GM19240 (cell line): ENCODE measurements around the gene KIF26B.

Experiments used
- DNase-seq: peaks from one replicate; pipeline ENCODE4 v3.0.0; 2011; ENCODE audit warnings: low spot score; ENCODE audit not compliant: insufficient read length

Gene KIF26B

GRCh38 chr1:245172026-245172425 is 17.2 kb downstream of the KIF26B start:
- no peak for DNase-seq

DNA sequence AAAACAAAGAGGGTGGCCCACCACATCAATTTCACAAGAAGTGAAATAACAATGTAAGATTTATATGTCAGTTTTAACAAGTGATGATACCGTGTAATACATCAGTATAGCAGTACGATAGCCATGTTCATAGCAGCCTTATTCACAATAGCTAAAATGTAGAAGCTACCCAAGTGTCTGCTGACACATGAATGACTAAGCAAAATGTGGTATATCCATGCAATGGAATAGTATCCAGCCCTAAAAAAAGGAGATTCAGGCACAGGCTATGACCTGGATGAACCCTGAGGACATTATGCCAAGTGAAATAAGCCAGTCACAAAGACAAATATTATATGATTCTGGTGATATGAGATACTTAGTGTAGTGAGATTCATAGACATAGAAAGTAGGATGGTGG is 18.0 kb downstream of the KIF26B start:
- no peak for DNase-seq

GRCh38 chr1:245173446-245174211 is 18.8 kb downstream of the KIF26B start:
- DNase-seq, result no peak

- DNase-seq, result no peak
These were observed 22.5 kb downstream of the KIF26B start for GRCh38 chr1:245177071-245177900.

DNA sequence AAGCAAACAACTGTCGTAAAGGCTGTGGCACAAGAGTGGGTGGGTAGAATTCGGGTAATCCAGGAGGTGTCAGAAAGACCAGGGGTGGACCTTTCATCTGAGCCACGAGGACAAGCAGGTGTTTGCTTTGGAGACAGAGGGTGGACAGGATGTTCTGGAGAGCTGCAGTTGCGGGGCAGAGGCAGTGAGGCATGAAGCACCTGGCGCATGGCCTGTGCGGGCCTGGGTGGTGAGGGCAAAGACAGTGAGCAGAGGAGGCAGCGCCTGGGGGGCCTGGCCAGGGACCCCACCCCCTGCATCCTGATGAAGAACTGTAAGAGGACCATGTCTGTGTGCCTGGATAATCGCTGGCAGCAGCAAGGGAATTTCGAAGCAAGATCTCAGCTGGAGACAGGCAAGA is 24.9 kb downstream of the KIF26B start:
- DNase-seq, result no peak

DNA sequence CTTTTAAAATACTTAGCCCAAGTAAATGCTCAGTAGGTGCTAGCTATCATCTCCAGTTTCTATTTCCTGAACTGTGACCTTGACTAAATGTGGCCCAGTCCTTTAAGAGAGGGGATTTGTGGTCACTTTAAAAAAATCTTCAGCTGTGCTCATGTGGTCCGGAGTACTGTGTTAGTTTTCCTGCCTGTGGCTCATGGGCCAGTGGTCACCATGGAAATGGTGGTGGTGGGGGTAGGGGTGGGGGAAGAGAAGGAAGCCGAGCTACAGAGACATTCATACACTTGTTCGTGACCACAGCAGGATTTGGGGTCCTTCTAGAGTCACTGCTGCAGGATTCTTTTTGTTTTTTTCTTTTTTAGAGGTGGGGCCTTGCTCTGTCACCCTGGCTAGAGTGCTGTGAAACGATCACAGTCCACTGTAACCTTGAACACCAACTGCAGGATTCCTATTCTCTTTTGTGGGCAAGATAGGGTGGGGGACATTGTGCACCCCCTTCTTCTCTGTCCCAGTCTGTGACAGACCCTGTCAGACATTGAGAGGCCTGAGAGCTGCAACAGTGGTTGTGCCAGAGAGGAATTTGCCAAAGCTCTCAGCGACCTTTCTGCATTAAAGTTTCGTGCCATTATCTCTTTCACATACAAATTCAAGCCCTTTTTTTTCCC is 25.8 kb downstream of the KIF26B start:
- no peak for DNase-seq

DNA sequence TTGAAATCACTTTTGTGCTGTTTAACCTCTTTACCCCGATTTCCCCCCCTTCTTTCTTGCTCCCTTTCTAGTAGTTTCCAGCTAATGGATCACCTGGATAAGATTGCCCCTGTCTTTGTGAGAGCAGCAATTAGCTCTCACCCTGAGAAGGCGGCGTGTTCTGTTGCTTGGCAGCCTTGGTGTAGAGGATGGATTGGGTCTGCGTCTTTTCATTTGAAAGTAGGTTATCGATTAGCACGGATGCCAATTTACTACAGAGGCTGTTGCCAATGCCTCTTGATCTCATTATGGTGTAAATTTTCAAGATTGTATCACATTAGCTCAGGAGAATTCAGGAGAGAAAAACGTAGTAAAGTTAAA is 26.4 kb downstream of the KIF26B start:
- DNase-seq, result no peak

DNA sequence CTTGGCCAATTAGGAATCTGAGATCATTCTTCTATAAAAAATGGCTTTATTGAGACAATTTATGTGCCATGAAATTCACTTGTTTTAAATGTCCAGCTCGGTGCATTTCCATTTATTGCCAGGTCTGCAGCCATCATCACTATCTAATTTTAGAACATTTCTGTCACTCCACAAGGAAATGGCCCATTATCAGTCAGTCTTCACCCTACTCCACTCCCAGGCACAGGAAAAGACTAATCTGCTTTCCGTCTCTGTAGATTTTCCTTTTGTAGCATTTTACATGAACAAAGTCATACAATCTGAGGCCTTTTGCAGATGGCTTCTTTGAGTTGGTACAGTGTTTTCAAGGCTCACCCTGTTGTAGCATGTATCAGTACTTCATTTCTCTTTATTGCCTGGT is 27.2 kb downstream of the KIF26B start:
- DNase-seq, result no peak

- DNase-seq, result no peak
These were observed 28.6 kb downstream of the KIF26B start for GRCh38 chr1:245183429-245183828.

DNA sequence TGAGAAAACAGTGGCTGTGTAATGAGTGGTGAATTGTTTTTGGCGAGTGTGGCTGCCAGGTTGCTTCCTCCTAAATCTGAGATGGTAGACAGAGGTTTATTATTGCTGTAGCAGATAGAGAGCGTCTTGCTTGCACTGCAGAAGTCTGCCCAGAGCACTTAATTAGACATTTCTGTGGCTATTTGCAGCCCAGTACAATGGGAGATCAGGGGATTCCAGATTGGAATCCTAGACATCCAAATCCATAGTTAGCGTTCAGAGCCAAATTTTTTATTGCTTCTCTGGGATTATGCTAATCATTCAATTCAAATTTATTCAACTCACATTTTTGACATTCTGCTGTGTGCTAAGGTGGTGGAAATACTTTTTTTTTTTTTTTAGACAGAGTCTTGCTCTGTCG is 30.0 kb downstream of the KIF26B start:
- DNase-seq, result no peak

GRCh38 chr1:245188403-245188802 is 33.6 kb downstream of the KIF26B start:
- DNase-seq, result no peak

DNA sequence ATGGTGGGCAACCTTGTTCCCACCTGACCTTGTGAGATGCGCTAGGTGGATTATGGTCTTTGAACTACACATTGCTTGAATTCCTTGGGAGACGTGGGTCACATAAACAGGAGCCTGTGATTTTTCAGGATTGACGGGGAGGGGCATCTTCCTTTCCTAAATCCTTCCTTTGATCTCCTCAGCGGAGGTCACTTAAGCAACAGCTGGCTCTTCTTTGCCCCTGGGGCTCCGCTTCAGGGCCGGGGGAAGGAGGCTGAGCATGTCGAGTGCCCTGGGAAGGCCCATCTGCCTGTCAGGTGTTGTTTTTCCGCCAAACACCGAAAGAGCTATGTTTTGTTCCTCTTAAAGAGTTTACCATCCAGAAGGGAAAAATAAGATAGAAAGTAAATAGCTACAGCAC is 40.6 kb downstream of the KIF26B start:
- DNase-seq, result no peak

DNA sequence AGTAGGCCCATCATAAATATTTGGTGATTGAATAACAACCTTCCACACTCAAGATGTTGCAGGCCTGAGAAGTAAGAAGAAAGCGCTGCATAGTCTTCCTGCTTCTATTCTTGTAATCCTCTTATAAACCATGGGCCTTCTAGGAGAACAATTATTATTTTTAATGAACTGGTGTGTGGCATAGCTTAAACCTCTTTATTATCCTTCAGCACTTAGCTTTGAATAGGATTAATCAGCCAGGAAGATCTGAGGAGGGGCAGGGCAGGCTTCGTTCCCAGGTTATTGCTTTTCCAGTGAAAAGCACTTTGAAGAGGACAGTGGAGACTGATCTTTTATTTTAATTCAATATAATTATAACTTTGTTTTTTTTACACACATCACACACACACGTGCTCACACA is 42.3 kb downstream of the KIF26B start:
- no peak for DNase-seq

- DNase-seq, result no peak
These were observed 43.2 kb downstream of the KIF26B start for GRCh38 chr1:245197911-245198379.

GRCh38 chr1:245198748-245199516 is 44.1 kb downstream of the KIF26B start:
- DNase-seq, result no peak

GRCh38 chr1:245200146-245200545 is 45.4 kb downstream of the KIF26B start:
- no peak for DNase-seq

DNA sequence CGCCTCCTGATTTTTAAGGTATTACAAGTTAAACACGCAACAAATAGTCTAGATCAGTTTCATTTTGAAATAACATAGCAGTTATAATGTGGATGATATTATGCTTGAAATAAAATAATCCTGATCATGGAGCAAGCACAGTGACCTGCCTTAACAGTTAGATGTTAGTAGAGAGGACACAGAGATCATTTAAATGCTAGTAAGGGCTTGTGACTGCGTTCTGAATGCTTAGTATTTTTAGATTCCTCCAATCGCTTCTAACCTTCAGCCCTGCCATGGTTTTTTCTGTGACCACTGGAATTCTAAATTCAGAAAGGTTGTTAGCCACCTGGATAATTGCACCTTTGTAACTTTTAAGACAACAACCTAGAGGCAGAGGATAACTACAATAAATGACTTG is 46.4 kb downstream of the KIF26B start:
- no peak for DNase-seq

- no peak for DNase-seq
These were observed 47.0 kb downstream of the KIF26B start for GRCh38 chr1:245201827-245202226.

GRCh38 chr1:245205396-245205795 is 50.6 kb downstream of the KIF26B start:
- no peak for DNase-seq

GRCh38 chr1:245205864-245206263 is 51.1 kb downstream of the KIF26B start:
- DNase-seq, result no peak

GRCh38 chr1:245207056-245207638 is 52.4 kb downstream of the KIF26B start:
- no peak for DNase-seq
